Esophagus muscularis mucosa (tissue), 3 donors: ENCODE results near the gene PPP1R3G.

Source experiments
- POLR2A ChIP-seq: fragments of 450-650 bp; IDR thresholded peaks from one replicate; pipeline ENCODE4 v1.6.1; 2017; ENCODE audit warnings: antibody characterized with exemption, moderate library complexity, mild to moderate bottlenecking, low read depth
- TF ChIP-seq, protein P1 (sequence below), 3 experiments: fragments of 200-600 bp in 2 of 3; fragments of 450-650 bp in 1 of 3; sonication (generic) in 2 of 3; IDR thresholded peaks; one replicate each; pipeline ENCODE4 v1.5.1; 2017 to 2019; ENCODE audit warnings: antibody characterized with exemption in 3 of 3, mild to moderate bottlenecking in 2 of 3, moderate library complexity in 1 of 3

DNA sequence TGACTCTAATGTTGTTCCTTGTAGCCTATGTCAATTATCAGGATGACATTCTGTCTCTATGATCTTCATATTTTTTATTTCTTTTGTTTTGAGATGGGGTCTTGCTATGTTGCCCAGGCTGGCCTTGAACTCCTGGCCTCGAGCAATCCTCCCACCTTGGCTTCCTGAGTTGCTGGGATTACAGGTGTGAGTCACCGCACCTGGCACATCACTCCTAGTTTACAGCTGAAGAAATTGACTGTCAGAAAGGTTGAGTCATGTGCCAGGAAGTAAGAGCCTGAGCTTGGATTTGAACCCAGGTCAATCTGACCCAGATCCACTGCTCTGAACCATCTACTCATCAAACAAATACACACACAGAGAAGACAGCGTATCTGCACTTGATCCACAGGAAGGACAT is 14.4 kb downstream of the PPP1R3G start:
- TF ChIP-seq, protein P1, sequence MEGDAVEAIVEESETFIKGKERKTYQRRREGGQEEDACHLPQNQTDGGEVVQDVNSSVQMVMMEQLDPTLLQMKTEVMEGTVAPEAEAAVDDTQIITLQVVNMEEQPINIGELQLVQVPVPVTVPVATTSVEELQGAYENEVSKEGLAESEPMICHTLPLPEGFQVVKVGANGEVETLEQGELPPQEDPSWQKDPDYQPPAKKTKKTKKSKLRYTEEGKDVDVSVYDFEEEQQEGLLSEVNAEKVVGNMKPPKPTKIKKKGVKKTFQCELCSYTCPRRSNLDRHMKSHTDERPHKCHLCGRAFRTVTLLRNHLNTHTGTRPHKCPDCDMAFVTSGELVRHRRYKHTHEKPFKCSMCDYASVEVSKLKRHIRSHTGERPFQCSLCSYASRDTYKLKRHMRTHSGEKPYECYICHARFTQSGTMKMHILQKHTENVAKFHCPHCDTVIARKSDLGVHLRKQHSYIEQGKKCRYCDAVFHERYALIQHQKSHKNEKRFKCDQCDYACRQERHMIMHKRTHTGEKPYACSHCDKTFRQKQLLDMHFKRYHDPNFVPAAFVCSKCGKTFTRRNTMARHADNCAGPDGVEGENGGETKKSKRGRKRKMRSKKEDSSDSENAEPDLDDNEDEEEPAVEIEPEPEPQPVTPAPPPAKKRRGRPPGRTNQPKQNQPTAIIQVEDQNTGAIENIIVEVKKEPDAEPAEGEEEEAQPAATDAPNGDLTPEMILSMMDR (IDR thresholded peaks at IDR 0.05) = no peak
- TF ChIP-seq POLR2A = no peak
